HEK293 (cell line): ENCODE data around the gene BRINP2.

Experiments
- CTCF ChIA-PET: fragments of 350-600 bp; formaldehyde crosslinking; extraction: SDS; loops from one replicate; lab custom pipeline; 2021; ENCODE audit warnings: antibody characterized with exemption; lab: Yijun Ruan, JAX
- POLR2A ChIA-PET: fragments of 300-600 bp; formaldehyde crosslinking; extraction: SDS; loops from one replicate; lab custom pipeline; 2020; ENCODE audit warnings: antibody characterized with exemption, inconsistent platforms; lab: Yijun Ruan, JAX
- H3K27ac ChIP-seq: fragments of 200-500 bp; sonication (Bioruptor generic); 2 replicates; pipeline ENCODE4 v1.5.1; 2014; ENCODE audit warnings: low read depth, low read length, control low read depth, inconsistent platforms; ENCODE audit errors: extremely low read depth
- H3K36me3 ChIP-seq, 2 experiments: fragments of 200-500 bp in 1 of 2; sonication (Bioruptor generic) in 1 of 2; 1 replicate in 1 of 2; 2 replicates in 1 of 2; pipeline ENCODE4 v1.5.1; 2014 to 2017; ENCODE audit warnings: inconsistent platforms in 2 of 2, low read length in 2 of 2; ENCODE audit not compliant: control insufficient read depth in 2 of 2, insufficient read depth in 1 of 2
- H3K4me1 ChIP-seq: fragments of 200-500 bp; sonication (Bioruptor generic); 2 replicates; pipeline ENCODE4 v1.5.1; 2014; ENCODE audit warnings: mild to moderate bottlenecking, low read length, inconsistent platforms; ENCODE audit not compliant: control insufficient read depth, insufficient read depth
- H3K4me3 ChIP-seq: 2 replicates; pipeline ENCODE4 v1.5.1; 2011; ENCODE audit warnings: low read depth, mild to moderate bottlenecking, control low read depth, low read length, moderate library complexity
- H3K9me3 ChIP-seq: fragments of 200-500 bp; sonication (Bioruptor generic); 2 replicates; pipeline ENCODE4 v1.5.1; 2014; ENCODE audit warnings: low read depth, low read length, inconsistent platforms; ENCODE audit not compliant: control insufficient read depth, insufficient read depth
- CTCF ChIP-seq: fragments of 450-650 bp; formaldehyde crosslinking; IDR thresholded peaks from 2 replicates; pipeline ENCODE4 v1.5.1; 2016; ENCODE audit warnings: missing biosample characterization, missing genetic modification characterization
- GLI2 ChIP-seq: fragments of 450-650 bp; formaldehyde crosslinking; IDR thresholded peaks from 2 replicates; pipeline ENCODE4; 2017; ENCODE audit warnings: missing biosample characterization, missing genetic modification characterization, low read depth, borderline replicate concordance
- GLIS2 ChIP-seq: fragments of 450-650 bp; formaldehyde crosslinking; IDR thresholded peaks from 2 replicates; pipeline ENCODE4 v1.5.1; 2016; ENCODE audit warnings: missing biosample characterization, missing genetic modification characterization
- HIC1 ChIP-seq: fragments of 450-650 bp; formaldehyde crosslinking; IDR thresholded peaks from 2 replicates; pipeline ENCODE4 v1.5.1; 2016; ENCODE audit warnings: missing biosample characterization, missing genetic modification characterization
- KLF9 ChIP-seq: fragments of 450-650 bp; formaldehyde crosslinking; IDR thresholded peaks from 2 replicates; pipeline ENCODE4 v1.5.1; 2016; ENCODE audit warnings: missing biosample characterization, missing genetic modification characterization, low read depth
- SCRT1 ChIP-seq: fragments of 450-650 bp; formaldehyde crosslinking; IDR thresholded peaks from 2 replicates; pipeline ENCODE4 v1.5.1; 2016; ENCODE audit warnings: missing biosample characterization, missing genetic modification characterization, borderline replicate concordance
- SP7 ChIP-seq: fragments of 450-650 bp; formaldehyde crosslinking; IDR thresholded peaks from 2 replicates; pipeline ENCODE4 v1.5.1; 2016; ENCODE audit warnings: missing biosample characterization, missing genetic modification characterization
- WT1 ChIP-seq: fragments of 450-650 bp; formaldehyde crosslinking; IDR thresholded peaks from 2 replicates; pipeline ENCODE4 v1.5.1; 2016; ENCODE audit warnings: missing biosample characterization, missing genetic modification characterization
- ZBTB11 ChIP-seq: fragments of 450-650 bp; formaldehyde crosslinking; conservative IDR thresholded peaks from 2 replicates; pipeline ENCODE4 v1.5.1; 2016; ENCODE audit warnings: low read depth, missing biosample characterization, missing genetic modification characterization
- ZBTB20 ChIP-seq: fragments of 450-650 bp; formaldehyde crosslinking; IDR thresholded peaks from 2 replicates; pipeline ENCODE4 v1.5.1; 2016; ENCODE audit warnings: missing biosample characterization, missing genetic modification characterization
- ZBTB26 ChIP-seq: fragments of 450-650 bp; formaldehyde crosslinking; optimal IDR thresholded peaks from 2 replicates; pipeline ENCODE3; 2016; ENCODE audit warnings: missing biosample characterization, mild to moderate bottlenecking, missing genetic modification characterization
- ZEB2 ChIP-seq: fragments of 450-650 bp; formaldehyde crosslinking; IDR thresholded peaks from 2 replicates; pipeline ENCODE4 v1.5.1; 2016; ENCODE audit warnings: missing biosample characterization, missing genetic modification characterization
- ZFP41 ChIP-seq: fragments of 450-650 bp; formaldehyde crosslinking; IDR thresholded peaks from 2 replicates; pipeline ENCODE4 v1.5.1; 2016; ENCODE audit warnings: missing biosample characterization, missing genetic modification characterization, borderline replicate concordance
- ZIC2 ChIP-seq: fragments of 450-650 bp; formaldehyde crosslinking; IDR thresholded peaks from 2 replicates; pipeline ENCODE4 v1.5.1; 2016; ENCODE audit warnings: missing biosample characterization, missing genetic modification characterization
- ZNF221 ChIP-seq: fragments of 450-650 bp; formaldehyde crosslinking; IDR thresholded peaks from 2 replicates; pipeline ENCODE4 v1.5.1; 2017; ENCODE audit warnings: missing biosample characterization, missing genetic modification characterization, borderline replicate concordance
- ZNF366 ChIP-seq: fragments of 450-650 bp; formaldehyde crosslinking; conservative IDR thresholded peaks from 2 replicates; pipeline ENCODE4 v1.5.1; 2016; ENCODE audit warnings: missing biosample characterization, missing genetic modification characterization
- ZNF37A ChIP-seq: fragments of 450-650 bp; IDR thresholded peaks from 2 replicates; pipeline ENCODE4 v1.5.1; 2018; ENCODE audit warnings: missing biosample characterization, missing genetic modification characterization
- ZNF398 ChIP-seq: fragments of 450-650 bp; formaldehyde crosslinking; IDR thresholded peaks from 2 replicates; pipeline ENCODE4 v1.5.1; 2017; ENCODE audit warnings: missing biosample characterization, missing genetic modification characterization
- ZNF501 ChIP-seq: fragments of 450-650 bp; formaldehyde crosslinking; IDR thresholded peaks from 2 replicates; pipeline ENCODE4 v1.5.1; 2016; ENCODE audit warnings: missing biosample characterization, missing genetic modification characterization
- ZNF623 ChIP-seq: fragments of 450-650 bp; formaldehyde crosslinking; IDR thresholded peaks from 2 replicates; pipeline ENCODE4 v1.5.1; 2016; ENCODE audit warnings: missing biosample characterization, missing genetic modification characterization
- ZNF629 ChIP-seq: fragments of 450-650 bp; formaldehyde crosslinking; IDR thresholded peaks from 2 replicates; pipeline ENCODE4 v1.5.1; 2017; ENCODE audit warnings: missing biosample characterization, missing genetic modification characterization
- ZNF660 ChIP-seq: fragments of 450-650 bp; IDR thresholded peaks from 2 replicates; pipeline ENCODE4 v1.5.1; 2018; ENCODE audit warnings: missing biosample characterization, mild to moderate bottlenecking, missing genetic modification characterization
- ZNF664 ChIP-seq: fragments of 450-650 bp; formaldehyde crosslinking; IDR thresholded peaks from 2 replicates; pipeline ENCODE4 v1.5.1; 2016; ENCODE audit warnings: missing biosample characterization, missing genetic modification characterization
- ZNF670 ChIP-seq: fragments of 450-650 bp; formaldehyde crosslinking; IDR thresholded peaks from 2 replicates; pipeline ENCODE4 v1.5.1; 2016; ENCODE audit warnings: missing biosample characterization, missing genetic modification characterization, low read depth
- ZNF76 ChIP-seq: fragments of 450-650 bp; formaldehyde crosslinking; IDR thresholded peaks from 2 replicates; pipeline ENCODE4; 2016; ENCODE audit warnings: low read depth, missing biosample characterization, missing genetic modification characterization, borderline replicate concordance
- ZNF843 ChIP-seq: fragments of 450-650 bp; formaldehyde crosslinking; IDR thresholded peaks from 2 replicates; pipeline ENCODE4 v1.5.1; 2016; ENCODE audit warnings: missing biosample characterization, missing genetic modification characterization

The BRINP2 gene

GRCh38 chr1:177163844-177164379, 6.8 kb upstream of the BRINP2 start (continued):
- TF ChIP-seq ZNF670 (no peak), ZNF660 (tag by site-specific recombination) (no peak), ZNF501 (tag by site-specific recombination) (no peak), KLF9 (tag by site-specific recombination) (peak; percentile 76), ZNF843 (no peak), ZIC2 (tag by site-specific recombination) (no peak), SCRT1 (tag by site-specific recombination) (no peak), ZNF664 (tag by site-specific recombination) (no peak)

GRCh38 chr1:177164380-177165068, 6.2 kb upstream of the BRINP2 start, which contains the start of gene ASTN1:
ASTN1 (minus strand) TSS chr1:177164712; CDS start chr1:177164676, 36 bp downstream.
- H3K4me3 ChIP-seq, result peak within 1 kb of the TSS; percentile 53
- no peaks in the 10 kb centered on the region for H3K36me3 ChIP-seq
- H3K4me1 ChIP-seq, result no peaks in the 10 kb centered on the region
- ChIA-PET POLR2A (interaction anchor here (0.6 to 1.1 kb wide), 2 partner anchors 13 to 185 kb away, joined by 3 read pairs; no protein-coding TSS in a partner anchor), CTCF (interaction anchor here (0.6 to 2.1 kb wide), 6 partner anchors 17 to 777 kb away, joined by 3 to 11 read pairs (median 4); no protein-coding TSS in a partner anchor)
- H3K9me3 ChIP-seq, result no peaks in the 10 kb centered on the region
- H3K27ac ChIP-seq, result no peak within 1 kb of the TSS; the same call in 1 of the 2 replicates
- TF ChIP-seq ZNF398 (tag by site-specific recombination) (peak; percentile 89), CTCF (tag by site-specific recombination) (peak; percentile 35; the same call in 1 of the 2 replicates), ZNF221 (tag by site-specific recombination) (no peak), ZBTB20 (tag by site-specific recombination) (peak; percentile 99), SP7 (tag by site-specific recombination) (0 out of 2 replicates have a peak, but pooled peaks have one; percentile 36), HIC1 (tag by site-specific recombination) (no peak), GLIS2 (tag by site-specific recombination) (peak; percentile 43), ZFP41 (tag by site-specific recombination) (no peak), ZNF629 (tag by site-specific recombination) (0 out of 2 replicates have a peak, but pooled peaks have one; percentile 12), ZNF623 (tag by site-specific recombination) (no peak), ZNF76 (tag by site-specific recombination) (no peak), GLI2 (no peak), ZEB2 (tag by site-specific recombination) (0 out of 2 replicates have a peak, but pooled peaks have one; percentile 58), WT1 (tag by site-specific recombination) (0 out of 2 replicates have a peak, but pooled peaks have one; percentile 10), ZBTB11 (tag by site-specific recombination) (peak; percentile 88), ZNF366 (tag by site-specific recombination) (peak; percentile 27; the same call in 1 of the 2 replicates), ZBTB26 (tag by site-specific recombination) (peak; percentile 61), ZNF37A (tag by site-specific recombination) (no peak)
